22Rv1 (cell line): ENCODE data around the gene PBX1.
"Not testable (repeated sequence)": the region's sequence is repeated elsewhere in the genome, so short reads cannot be mapped to it uniquely, and the experiment has no call there.

ENCODE experiments used
- H3K27ac ChIP-seq: fragments of 450-650 bp; 2 replicates; pipeline ENCODE4 v1.5.1; 2017
- CTCF ChIP-seq: fragments of 450-650 bp; IDR thresholded peaks from 2 replicates; pipeline ENCODE4 v1.5.1; 2017; ENCODE audit warnings: mild to moderate bottlenecking
- ZFX ChIP-seq: fragments of 450-650 bp; IDR thresholded peaks from 2 replicates; pipeline ENCODE4 v1.6.1; 2017; ENCODE audit warnings: antibody characterized with exemption, borderline replicate concordance

Gene PBX1

GRCh38 chr1:164650531-164650930 is 91.5 kb downstream of the PBX1 start:
- H3K27ac ChIP-seq = no peak overlapping the region
- no peak for TF ChIP-seq ZFX
- TF ChIP-seq CTCF = no peak

GRCh38 chr1:164651351-164651951 is 92.5 kb downstream of the PBX1 start:
- H3K27ac ChIP-seq = no peak overlapping the region
- TF ChIP-seq ZFX = no peak
- no peak for TF ChIP-seq CTCF

- H3K27ac ChIP-seq = not testable (repeated sequence)
These were observed 94.0 kb downstream of the PBX1 start for GRCh38 chr1:164652969-164653368.

GRCh38 chr1:164653705-164654104 is 94.7 kb downstream of the PBX1 start:
- TF ChIP-seq ZFX = no peak
- no peak for TF ChIP-seq CTCF
- no peak overlapping the region for H3K27ac ChIP-seq

GRCh38 chr1:164654200-164654599 is 95.2 kb downstream of the PBX1 start:
- TF ChIP-seq ZFX = no peak
- TF ChIP-seq CTCF = no peak
- no peak overlapping the region for H3K27ac ChIP-seq

GRCh38 chr1:164658864-164659263 is 99.9 kb downstream of the PBX1 start:
- no peak overlapping the region for H3K27ac ChIP-seq
- TF ChIP-seq CTCF (no peak), ZFX (no peak)

GRCh38 chr1:164659621-164660411 is 100.8 kb downstream of the PBX1 start:
- no peak overlapping the region for H3K27ac ChIP-seq
- no peak for TF ChIP-seq CTCF
- TF ChIP-seq ZFX = no peak

GRCh38 chr1:164660412-164660772 is 101.4 kb downstream of the PBX1 start:
- TF ChIP-seq ZFX = no peak
- no peak for TF ChIP-seq CTCF
- no peak overlapping the region for H3K27ac ChIP-seq
